ENCODE measurements around the gene SLC5A2. TPM values are rescaled to one million over a fixed set of nuclear protein-coding genes. Genes with fewer than 3 reads are reported as not detected.

Gene SLC5A2
- polyA plus RNA-seq, 4 donors: 37.3 to 72.3 (median 54.2) TPM

- peak; percentile 94 to 99 (median 98) for DNase-seq (ENCODE audit: low read depth in 4 of 4, low spot score in 2 of 4)
Observed at GRCh38 chr16:31459687-31460581, 23.0 kb upstream of the SLC5A2 start.

DNA sequence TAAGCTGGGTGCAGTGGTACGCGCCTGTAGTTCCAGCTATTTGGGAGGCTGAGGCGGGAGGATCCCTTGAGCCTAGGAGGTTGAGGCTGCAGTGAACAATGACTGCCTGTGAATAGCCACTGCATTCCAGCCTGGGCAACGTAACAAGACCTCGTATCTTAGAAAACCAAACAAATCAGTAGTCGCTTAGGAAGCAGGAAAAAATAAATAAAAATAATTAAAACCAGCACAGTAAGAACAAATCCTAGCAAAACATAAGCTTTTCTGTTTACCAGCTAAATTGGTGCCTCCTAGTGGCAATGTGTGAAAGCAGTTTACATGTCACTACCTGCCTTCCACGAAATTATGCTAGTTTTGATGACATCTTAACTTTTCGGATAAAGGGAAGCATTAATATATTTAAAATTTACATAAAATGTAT, 22.3 kb upstream of the SLC5A2 start:
- DNase-seq (ENCODE audit: low read depth in 4 of 4, low spot score in 2 of 4): no peak

- no peak for DNase-seq (ENCODE audit: low read depth in 4 of 4, low spot score in 2 of 4)
Observed at GRCh38 chr16:31461201-31461920, 21.6 kb upstream of the SLC5A2 start.

DNA sequence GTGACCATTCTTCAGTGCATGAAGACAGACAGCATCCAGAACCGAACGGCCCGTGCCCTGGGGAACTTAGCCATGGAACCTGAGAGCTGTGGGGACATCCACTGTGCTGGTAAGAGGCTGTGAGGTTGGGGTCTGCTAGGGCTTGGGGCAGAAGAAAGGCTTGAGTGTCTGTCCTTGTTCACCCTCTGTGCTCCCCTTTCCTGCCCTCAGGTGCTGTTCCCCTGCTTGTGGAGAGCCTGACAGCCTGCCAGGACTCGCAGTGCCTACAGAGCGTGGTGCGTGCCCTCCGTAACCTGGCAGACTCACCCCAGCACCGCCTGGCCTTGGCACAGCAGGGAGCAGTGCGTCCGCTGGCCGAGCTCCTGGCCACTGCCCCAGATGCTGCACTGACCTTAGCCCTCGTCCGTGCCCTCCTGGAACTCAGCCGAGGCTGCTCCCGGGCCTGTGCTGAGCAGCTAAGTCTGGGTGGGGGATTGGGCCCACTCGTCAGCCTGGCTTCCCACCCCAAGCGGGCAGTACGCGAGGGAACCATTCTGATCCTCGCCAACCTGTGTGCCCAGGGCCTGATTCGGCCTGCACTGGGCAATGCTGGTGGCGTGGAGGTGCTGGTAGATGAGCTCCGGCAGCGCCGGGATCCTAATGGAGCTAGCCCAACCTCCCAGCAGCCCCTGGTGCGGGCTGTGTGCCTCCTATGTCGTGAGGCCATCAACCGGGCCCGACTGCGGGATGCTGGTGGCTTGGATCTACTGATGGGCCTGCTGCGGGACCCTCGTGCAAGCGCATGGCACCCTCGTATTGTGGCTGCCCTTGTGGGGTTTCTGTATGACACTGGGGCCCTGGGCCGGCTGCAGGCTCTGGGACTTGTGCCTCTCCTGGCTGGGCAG, 20.8 kb upstream of the SLC5A2 start:
- DNase-seq (ENCODE audit: low read depth in 4 of 4, low spot score in 2 of 4): no peak

- DNase-seq (ENCODE audit: low read depth in 4 of 4, low spot score in 2 of 4): no peak
Observed at GRCh38 chr16:31464348-31464769, 18.6 kb upstream of the SLC5A2 start.

DNA sequence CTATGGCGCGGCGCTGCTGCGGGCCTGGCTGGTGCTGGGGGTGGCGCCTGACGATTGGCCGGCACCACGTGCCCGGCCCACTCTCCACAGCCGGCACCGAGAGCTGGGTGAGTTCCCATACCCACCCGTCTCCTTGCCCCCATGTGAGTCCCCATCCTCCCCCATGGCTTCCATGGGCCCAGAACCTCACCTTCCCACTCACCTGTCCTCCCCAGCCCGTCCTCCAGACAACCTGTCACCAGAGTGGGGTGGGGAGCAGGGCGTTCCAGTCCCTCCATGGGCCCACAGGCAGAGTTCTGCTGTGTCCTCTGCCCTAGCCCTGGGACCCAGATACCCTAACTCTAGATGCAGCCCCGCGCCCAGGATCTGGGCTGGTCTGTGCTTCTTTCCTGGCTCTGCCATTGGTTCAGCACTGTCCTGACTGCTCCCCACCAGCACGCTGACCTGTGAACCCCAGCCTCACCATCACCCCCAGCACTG, 18.1 kb upstream of the SLC5A2 start:
- DNase-seq (ENCODE audit: low read depth in 4 of 4, low spot score in 2 of 4): no peak

DNA sequence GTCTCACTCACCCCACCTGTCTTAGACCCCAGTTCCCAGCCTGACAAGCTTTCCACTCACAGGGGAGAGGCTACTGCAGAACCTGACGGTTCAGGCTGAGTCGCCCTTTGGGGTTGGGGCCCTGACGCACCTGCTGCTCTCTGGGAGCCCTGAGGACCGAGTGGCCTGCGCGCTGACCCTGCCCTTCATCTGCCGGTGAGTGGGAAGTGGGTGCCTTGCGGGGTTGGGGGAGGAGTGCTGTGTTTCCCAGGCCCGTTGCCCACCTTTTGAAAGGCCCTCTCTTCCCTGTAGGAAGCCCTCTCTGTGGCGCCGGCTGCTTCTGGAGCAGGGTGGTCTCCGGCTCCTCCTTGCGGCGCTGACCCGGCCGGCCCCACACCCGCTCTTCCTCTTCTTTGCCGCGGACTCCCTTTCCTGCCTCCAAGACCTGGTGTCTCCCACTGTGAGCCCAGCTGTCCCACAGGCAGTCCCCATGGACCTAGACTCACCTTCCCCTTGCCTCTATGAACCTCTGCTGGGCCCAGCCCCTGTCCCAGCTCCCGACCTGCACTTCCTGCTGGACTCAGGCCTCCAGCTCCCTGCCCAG, 17.0 kb upstream of the SLC5A2 start:
- no peak for DNase-seq (ENCODE audit: low read depth in 4 of 4, low spot score in 2 of 4)

GRCh38 chr16:31466381-31466841, 16.5 kb upstream of the SLC5A2 start:
- DNase-seq (ENCODE audit: low read depth in 4 of 4, low spot score in 2 of 4): no peak

DNA sequence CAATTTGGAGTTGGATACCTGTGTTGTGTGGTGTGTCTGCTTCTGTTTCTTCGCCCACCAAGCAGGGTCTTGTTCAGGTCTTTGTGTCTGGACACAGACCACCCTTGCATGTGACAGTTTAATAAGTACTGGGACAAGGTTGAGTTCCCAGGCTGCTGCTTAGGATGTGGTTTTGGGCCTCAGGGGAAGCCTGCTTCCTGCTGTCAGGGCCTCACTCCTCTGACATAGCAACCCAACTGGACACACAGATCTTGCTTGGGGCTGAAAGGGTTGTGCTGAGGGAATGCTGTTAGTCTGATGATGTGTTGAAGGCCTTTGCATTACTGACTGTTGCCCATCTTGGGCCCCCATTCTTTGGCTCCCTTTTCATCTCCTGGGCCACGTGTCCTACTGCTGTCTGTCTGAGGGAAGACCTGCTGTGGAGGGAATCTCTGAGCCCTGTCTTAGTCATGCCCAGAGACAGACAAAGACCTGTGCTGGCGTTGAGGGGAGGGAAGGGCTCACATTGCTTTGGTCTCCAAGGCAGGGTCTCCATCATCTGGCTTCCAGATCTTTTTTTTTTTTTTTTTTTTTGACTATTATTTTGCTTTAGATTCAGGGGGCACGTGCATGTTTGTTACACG, 15.7 kb upstream of the SLC5A2 start:
- no peak for DNase-seq (ENCODE audit: low read depth in 4 of 4, low spot score in 2 of 4)

DNA sequence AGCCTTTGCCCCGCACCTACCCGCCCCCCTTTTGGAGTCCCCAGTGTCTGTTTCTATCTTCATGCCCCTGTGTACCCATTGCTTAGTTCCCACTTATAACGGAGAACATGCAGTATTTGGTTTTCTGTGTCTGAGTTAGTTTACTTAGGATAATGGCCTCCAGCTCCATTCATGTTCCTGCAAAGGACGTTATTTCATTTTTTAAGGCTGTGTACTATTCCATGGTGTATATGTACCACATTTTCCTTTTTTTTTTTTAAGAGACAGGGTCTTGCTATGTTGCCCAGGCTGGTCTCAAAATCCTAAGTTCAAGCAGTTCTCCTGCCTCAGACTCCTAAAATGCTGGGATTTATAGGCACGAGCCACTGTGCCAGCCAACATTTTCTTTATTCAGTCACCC, 15.1 kb upstream of the SLC5A2 start:
- no peak for DNase-seq (ENCODE audit: low read depth in 4 of 4, low spot score in 2 of 4)

GRCh38 chr16:31470615-31471014, 12.3 kb upstream of the SLC5A2 start:
- DNase-seq (ENCODE audit: low read depth in 4 of 4, low spot score in 2 of 4): no peak

GRCh38 chr16:31471241-31471874, 11.6 kb upstream of the SLC5A2 start:
- DNase-seq (ENCODE audit: low read depth in 4 of 4, low spot score in 2 of 4): no peak

DNA sequence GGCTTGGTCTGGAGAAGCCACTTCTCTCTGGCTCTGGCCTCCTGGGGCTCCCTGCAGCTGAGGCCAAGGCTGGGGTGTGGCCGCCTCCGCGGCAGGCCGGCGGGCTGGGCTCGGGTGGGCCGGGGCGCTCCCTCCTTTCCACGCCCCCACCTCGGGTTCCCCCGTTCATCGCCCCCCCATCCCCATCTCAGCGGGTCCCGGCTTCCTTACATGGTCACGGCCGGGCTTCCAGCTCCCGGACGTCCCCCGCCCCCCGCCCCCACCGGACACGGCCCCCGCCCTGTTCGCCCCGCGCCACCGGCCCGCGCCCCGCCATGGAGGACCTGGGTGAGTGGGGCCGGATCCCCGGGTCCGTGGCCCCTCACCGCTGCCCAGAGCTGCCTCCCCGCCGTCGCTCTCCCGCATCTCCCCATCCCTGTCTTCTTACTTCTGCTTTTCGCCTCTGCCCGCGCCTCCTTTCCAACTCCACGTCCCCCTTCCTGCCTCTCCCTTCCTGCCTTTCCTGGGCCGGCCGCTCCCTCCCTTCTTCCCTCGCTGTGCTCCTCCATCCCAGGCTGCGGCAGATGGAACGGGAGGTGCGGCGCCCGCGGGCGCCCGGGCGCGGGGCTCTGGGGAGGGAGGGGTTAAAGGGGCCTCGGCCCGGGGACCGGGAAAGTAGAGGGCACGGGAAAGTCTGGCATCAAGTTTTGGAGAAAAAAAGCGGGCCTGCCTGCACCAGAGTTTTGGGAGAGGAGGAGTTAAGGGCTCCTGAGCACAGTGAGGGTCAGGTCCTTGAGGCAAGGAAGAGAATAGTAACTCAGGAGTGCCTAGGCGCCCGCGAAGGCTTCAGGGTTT, 10.8 kb upstream of the SLC5A2 start, which contains the start of gene TGFB1I1:
TGFB1I1 (plus strand) TSS at position 278 of the 834 bp plus-strand sequence; CDS start at position 315, 37 bp downstream.
- no peak for DNase-seq (ENCODE audit: low read depth in 4 of 4, low spot score in 2 of 4)

- no peak for DNase-seq (ENCODE audit: low read depth in 4 of 4, low spot score in 2 of 4)
Observed at GRCh38 chr16:31472709-31473203, 10.2 kb upstream of the SLC5A2 start.

GRCh38 chr16:31473264-31473984, 9.5 kb upstream of the SLC5A2 start:
- DNase-seq (ENCODE audit: low read depth in 4 of 4, low spot score in 2 of 4): no peak

- no peak for DNase-seq (ENCODE audit: low read depth in 4 of 4, low spot score in 2 of 4)
Observed at GRCh38 chr16:31474173-31474714, 8.7 kb upstream of the SLC5A2 start.

Data from left renal cortex interstitium (tissue), 4 donors.